Keratinocyte (primary cell): Measurements from ENCODE around the gene C15orf39. TPM values are rescaled to one million over a fixed set of nuclear protein-coding genes. Genes with fewer than 3 reads are reported as not detected.

Experiments used
- DNase-seq: peaks from one replicate; pipeline ENCODE4 v3.0.0-alpha.2; 2011; ENCODE audit warnings: low read depth, missing footprints, low spot score
- FAIRE-seq: peaks from 2 replicates; lab custom pipeline; 2011; peaks lifted over from hg19 to GRCh38; lab: Jason Lieb, UNC
- H2AFZ ChIP-seq: 2 replicates; pipeline ENCODE4 v1.6.0; 2012; ENCODE audit warnings: low read length, control low read depth, inconsistent platforms; ENCODE audit not compliant: control insufficient read depth
- H3K27ac ChIP-seq: 2 replicates; pipeline ENCODE4 v1.5.1; 2011; ENCODE audit warnings: low read length; ENCODE audit not compliant: control insufficient read depth, insufficient read depth
- H3K27me3 ChIP-seq: 3 replicates; pipeline ENCODE4 v1.6.0; 2011; ENCODE audit warnings: low read length; ENCODE audit not compliant: control insufficient read depth, insufficient read depth; ENCODE audit errors: extremely low read depth
- H3K36me3 ChIP-seq, 2 experiments: 2 replicates in 1 of 2; 3 replicates in 1 of 2; pipeline ENCODE4 v1.5.1; 2011; ENCODE audit warnings: low read length in 2 of 2, mild to moderate bottlenecking in 1 of 2; ENCODE audit not compliant: control insufficient read depth in 2 of 2, insufficient read depth in 2 of 2; ENCODE audit errors: extremely low read depth in 1 of 2
- H3K4me1 ChIP-seq: 3 replicates; pipeline ENCODE4 v1.5.1; 2011; ENCODE audit warnings: low read length; ENCODE audit not compliant: control insufficient read depth, insufficient read depth; ENCODE audit errors: extremely low read depth
- H3K4me2 ChIP-seq: 3 replicates; pipeline ENCODE4 v1.6.0; 2011; ENCODE audit warnings: low read depth, low read length; ENCODE audit not compliant: control insufficient read depth, insufficient read depth; ENCODE audit errors: extremely low read depth
- H3K4me3 ChIP-seq, 3 experiments: fragments of 200-600 bp in 1 of 3; sonication (generic) in 1 of 3; 2 replicates in 2 of 3; 3 replicates in 1 of 3; pipeline ENCODE4 v1.5.1; 2011 to 2016; ENCODE audit warnings: low read length in 3 of 3, mild to moderate bottlenecking in 3 of 3, control low read depth in 2 of 3, inconsistent platforms in 1 of 3, low read depth in 1 of 3, mixed read lengths in 1 of 3, mixed run types in 1 of 3, moderate library complexity in 1 of 3; ENCODE audit not compliant: control insufficient read depth in 2 of 3, insufficient read depth in 2 of 3; ENCODE audit errors: extremely low read depth in 1 of 3
- H3K79me2 ChIP-seq: 2 replicates; pipeline ENCODE4 v1.6.0; 2012; ENCODE audit warnings: low read length; ENCODE audit not compliant: control insufficient read depth, insufficient read depth
- H3K9ac ChIP-seq: 3 replicates; pipeline ENCODE4 v1.6.0; 2011; ENCODE audit warnings: low read length; ENCODE audit not compliant: control insufficient read depth, insufficient read depth; ENCODE audit errors: extremely low read depth
- H3K9me1 ChIP-seq: 3 replicates; pipeline ENCODE4 v1.6.0; 2011; ENCODE audit warnings: low read length; ENCODE audit not compliant: control insufficient read depth, insufficient read depth; ENCODE audit errors: extremely low read depth
- H3K9me3 ChIP-seq: 2 replicates; pipeline ENCODE4 v1.5.1; 2012; ENCODE audit warnings: low read depth, low read length; ENCODE audit not compliant: control insufficient read depth
- H4K20me1 ChIP-seq: 3 replicates; pipeline ENCODE4 v1.6.0; 2011; ENCODE audit warnings: low read length; ENCODE audit not compliant: control insufficient read depth, insufficient read depth; ENCODE audit errors: extremely low read depth
- CTCF ChIP-seq, 3 experiments: IDR thresholded peaks in 1 of 3; conservative IDR thresholded peaks in 1 of 3; optimal IDR thresholded peaks in 1 of 3; 2 replicates in 2 of 3; 3 replicates in 1 of 3; pipeline versions ENCODE3 to v1.5.1; 2011; ENCODE audit warnings: low read length in 3 of 3, mild to moderate bottlenecking in 3 of 3, moderate library complexity in 2 of 3, control low read depth in 1 of 3, inconsistent platforms in 1 of 3; ENCODE audit not compliant: insufficient read depth in 2 of 3; ENCODE audit errors: extremely low read depth in 1 of 3
- EZH2 ChIP-seq: IDR thresholded peaks from one replicate; pipeline ENCODE4 v1.6.1; 2012; ENCODE audit warnings: inconsistent platforms, mild to moderate bottlenecking, low read length, moderate library complexity
- dilution Hi-C: fragments of 300-500 bp; cut with MboI; formaldehyde crosslinking; loops from one replicate; pipeline ENCODE4 v1.7.0; 2020; ENCODE audit warnings: low sequenced_read_pairs; ENCODE audit not compliant: extremely low pct_ligation_motif_present
- polyA plus RNA-seq, 5 experiments: library from polyadenylated mRNA; depleted of rRNA in 3 of 5; stranded (reverse) in 3 of 5; stranded (forward) in 1 of 5; unstranded in 1 of 5; fragments of >200 nt; gene quantifications; 1 replicate in 1 of 5; 2 replicates in 3 of 5; 3 replicates in 1 of 5; pipeline versions ENCODE4 v1.2.1 to v1.2.3, GENCODE V29; 2011 to 2012; ENCODE audit warnings: missing spikeins in 2 of 5, low read depth in 1 of 5, low replicate concordance in 1 of 5

C15orf39 gene
- polyA plus RNA-seq, 1 donor (not counting 4 experiments of a cell fraction or from before 2014, with no cell fraction given): 1.8 TPM

DNA sequence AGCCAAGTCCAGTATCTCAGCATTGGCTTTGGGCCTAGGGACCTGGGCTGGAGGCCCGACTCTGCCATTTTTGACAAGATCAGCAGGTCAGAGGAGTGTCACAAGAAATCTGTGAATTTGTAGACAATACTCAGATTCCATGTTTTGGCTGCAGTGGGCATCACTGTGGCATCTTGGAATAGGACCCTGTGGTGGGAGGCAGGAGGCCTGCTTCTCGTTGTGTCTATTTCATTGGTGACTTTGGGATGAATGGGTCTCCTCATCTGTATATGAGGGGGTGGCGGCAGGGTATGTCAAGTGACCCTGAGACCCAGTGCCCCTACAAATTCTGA lies 3.3 kb downstream of the C15orf39 start:
- Histone ChIP-seq H3K9ac (no peak overlapping the region), H3K4me2 (no peak overlapping the region), H3K27me3 (no peaks in the 10 kb centered on the region), H3K36me3 (peaks cover 33 to 37% of the 10 kb centered on the region in 2 experiments), H3K79me2 (peaks cover 78% of the 10 kb centered on the region), H3K9me3 (no peaks in the 10 kb centered on the region), H3K9me1 (peaks cover 6% of the 10 kb centered on the region), H3K4me1 (peaks cover 31% of the 10 kb centered on the region), H3K4me3 (no peak overlapping the region), H4K20me1 (peaks cover 49% of the 10 kb centered on the region), H2AFZ (no peak overlapping the region), H3K27ac (no peak overlapping the region)
- no peak for FAIRE-seq
- dilution Hi-C loops: no loop called here
- TF ChIP-seq EZH2 (no peak), CTCF (optimal IDR thresholded peaks at IDR 0.05 in 1 of 3, IDR thresholded peaks at IDR 0.05 in 1 of 3, conservative IDR thresholded peaks at IDR 0.05 in 1 of 3; ENCODE audit: extremely low read depth in 1 of 3, insufficient read depth in 2 of 3, low read length in 3 of 3) (no peak)
- DNase-seq: no peak

GRCh38 chr15:75206006-75206405 lies 4.3 kb downstream of the C15orf39 start:
- Histone ChIP-seq H3K36me3 (peaks cover 38 to 46% of the 10 kb centered on the region in 2 experiments), H2AFZ (no peak overlapping the region), H3K9ac (no peak overlapping the region), H3K4me2 (no peak overlapping the region), H3K27ac (no peak overlapping the region), H3K9me1 (peaks cover 6% of the 10 kb centered on the region), H3K79me2 (peaks cover 87% of the 10 kb centered on the region), H3K27me3 (no peaks in the 10 kb centered on the region), H3K4me3 (no peak overlapping the region), H3K9me3 (no peaks in the 10 kb centered on the region), H3K4me1 (peaks cover 22% of the 10 kb centered on the region), H4K20me1 (peaks cover 58% of the 10 kb centered on the region)
- dilution Hi-C loops: no loop called here
- no peak for DNase-seq
- FAIRE-seq: no peak
- TF ChIP-seq EZH2: no peak
- no peak for TF ChIP-seq CTCF (optimal IDR thresholded peaks at IDR 0.05 in 1 of 3, IDR thresholded peaks at IDR 0.05 in 1 of 3, conservative IDR thresholded peaks at IDR 0.05 in 1 of 3; ENCODE audit: extremely low read depth in 1 of 3, insufficient read depth in 2 of 3, low read length in 3 of 3)
